HEK293 (cell line): Measurements from ENCODE around the gene STARD3.

Source experiments
- GFI1B ChIP-seq: fragments of 450-650 bp; formaldehyde crosslinking; IDR thresholded peaks from 2 replicates; pipeline ENCODE4 v1.5.1; 2016; ENCODE audit warnings: missing biosample characterization, missing genetic modification characterization
- GLIS1 ChIP-seq: fragments of 450-650 bp; formaldehyde crosslinking; IDR thresholded peaks from 2 replicates; pipeline ENCODE4 v1.5.1; 2016; ENCODE audit warnings: missing biosample characterization, missing genetic modification characterization
- HOXC10 ChIP-seq: sonication (generic); formaldehyde crosslinking; IDR thresholded peaks from 2 replicates; pipeline ENCODE4 v1.8.1; 2023; ENCODE audit warnings: mild to moderate bottlenecking, missing genetic modification reagents
- HOXD13 ChIP-seq: sonication (generic); formaldehyde crosslinking; IDR thresholded peaks from 2 replicates; pipeline ENCODE4 v1.8.0; 2022; ENCODE audit warnings: missing genetic modification reagents, borderline replicate concordance
- MYNN ChIP-seq: fragments of 450-650 bp; formaldehyde crosslinking; IDR thresholded peaks from 2 replicates; pipeline ENCODE4 v1.5.1; 2016; ENCODE audit warnings: missing biosample characterization, missing genetic modification characterization, borderline replicate concordance
- OSR2 ChIP-seq: fragments of 450-650 bp; formaldehyde crosslinking; IDR thresholded peaks from 2 replicates; pipeline ENCODE4 v1.5.1; 2016; ENCODE audit warnings: missing biosample characterization, missing genetic modification characterization
- PRDM10 ChIP-seq: fragments of 450-650 bp; formaldehyde crosslinking; IDR thresholded peaks from 2 replicates; pipeline ENCODE4 v1.5.1; 2016; ENCODE audit warnings: missing biosample characterization, missing genetic modification characterization
- SCRT1 ChIP-seq: fragments of 450-650 bp; formaldehyde crosslinking; IDR thresholded peaks from 2 replicates; pipeline ENCODE4 v1.5.1; 2016; ENCODE audit warnings: missing biosample characterization, missing genetic modification characterization, borderline replicate concordance
- SP2 ChIP-seq: fragments of 450-650 bp; formaldehyde crosslinking; IDR thresholded peaks from 2 replicates; pipeline ENCODE4 v1.5.1; 2016; ENCODE audit warnings: missing biosample characterization, missing genetic modification characterization
- TSHZ1 ChIP-seq: fragments of 450-650 bp; formaldehyde crosslinking; IDR thresholded peaks from 2 replicates; pipeline ENCODE4 v1.5.1; 2016; ENCODE audit warnings: missing biosample characterization, missing genetic modification characterization, borderline replicate concordance
- YY1 ChIP-seq: fragments of 450-650 bp; formaldehyde crosslinking; IDR thresholded peaks from 2 replicates; pipeline ENCODE4 v1.5.1; 2018; ENCODE audit warnings: missing biosample characterization, missing genetic modification characterization
- ZBTB21 ChIP-seq: fragments of 450-650 bp; formaldehyde crosslinking; IDR thresholded peaks from 2 replicates; pipeline ENCODE4 v1.5.1; 2017; ENCODE audit warnings: missing biosample characterization, missing genetic modification characterization
- ZNF132 ChIP-seq: fragments of 450-650 bp; formaldehyde crosslinking; IDR thresholded peaks from 2 replicates; pipeline ENCODE4 v1.5.1; 2017; ENCODE audit warnings: missing biosample characterization, missing genetic modification characterization, borderline replicate concordance
- ZNF175 ChIP-seq: fragments of 450-650 bp; formaldehyde crosslinking; IDR thresholded peaks from 2 replicates; pipeline ENCODE4 v1.5.1; 2016; ENCODE audit warnings: missing biosample characterization, missing genetic modification characterization
- ZNF19 ChIP-seq: fragments of 450-650 bp; formaldehyde crosslinking; IDR thresholded peaks from 2 replicates; pipeline ENCODE4; 2016; ENCODE audit warnings: missing biosample characterization, missing genetic modification characterization, low read depth
- ZNF239 ChIP-seq: fragments of 450-650 bp; formaldehyde crosslinking; IDR thresholded peaks from 2 replicates; pipeline ENCODE4 v1.5.1; 2016; ENCODE audit warnings: missing biosample characterization, missing genetic modification characterization
- ZNF24 ChIP-seq: fragments of 450-650 bp; formaldehyde crosslinking; IDR thresholded peaks from 2 replicates; pipeline ENCODE4 v1.5.1; 2016; ENCODE audit warnings: missing biosample characterization, missing genetic modification characterization
- ZNF311 ChIP-seq: fragments of 450-650 bp; formaldehyde crosslinking; IDR thresholded peaks from 2 replicates; pipeline ENCODE4 v1.5.1; 2017; ENCODE audit warnings: missing biosample characterization, missing genetic modification characterization, borderline replicate concordance
- ZNF324 ChIP-seq: fragments of 450-650 bp; formaldehyde crosslinking; IDR thresholded peaks from 2 replicates; pipeline ENCODE4 v1.5.1; 2016; ENCODE audit warnings: missing biosample characterization, missing genetic modification characterization
- ZNF335 ChIP-seq: fragments of 450-650 bp; formaldehyde crosslinking; conservative IDR thresholded peaks from 2 replicates; pipeline ENCODE4 v1.5.1; 2016; ENCODE audit warnings: missing biosample characterization, missing genetic modification characterization
- ZNF394 ChIP-seq: fragments of 450-650 bp; formaldehyde crosslinking; IDR thresholded peaks from 2 replicates; pipeline ENCODE4 v1.5.1; 2016; ENCODE audit warnings: missing biosample characterization, missing genetic modification characterization, mild to moderate bottlenecking, moderate library complexity, borderline replicate concordance
- ZNF624 ChIP-seq: fragments of 450-650 bp; formaldehyde crosslinking; IDR thresholded peaks from 2 replicates; pipeline ENCODE4 v1.5.1; 2017; ENCODE audit warnings: missing biosample characterization, missing genetic modification characterization
- ZNF843 ChIP-seq: fragments of 450-650 bp; formaldehyde crosslinking; IDR thresholded peaks from 2 replicates; pipeline ENCODE4 v1.5.1; 2016; ENCODE audit warnings: missing biosample characterization, missing genetic modification characterization
- TF ChIP-seq, protein P1 (sequence below): fragments of 450-650 bp; formaldehyde crosslinking; IDR thresholded peaks from 2 replicates; pipeline ENCODE4 v1.5.1; 2016; ENCODE audit warnings: missing biosample characterization, missing genetic modification characterization
- TF ChIP-seq, protein P2 (sequence below): fragments of 450-650 bp; formaldehyde crosslinking; IDR thresholded peaks from 2 replicates; pipeline ENCODE4 v1.5.1; 2016; ENCODE audit warnings: missing biosample characterization, missing genetic modification characterization
- TF ChIP-seq, protein P3 (sequence below): fragments of 450-650 bp; formaldehyde crosslinking; IDR thresholded peaks from 2 replicates; pipeline ENCODE4 v1.5.1; 2016; ENCODE audit warnings: missing biosample characterization, missing genetic modification characterization

STARD3 gene

GRCh38 chr17:39665642-39666224 lies 28.8 kb downstream of the STARD3 start (continued):
- peak; percentile 96 for TF ChIP-seq PRDM10 (tag by site-specific recombination)
- TF ChIP-seq SCRT1 (tag by site-specific recombination): no peak
- no peak for TF ChIP-seq ZNF324 (tag by site-specific recombination)
- TF ChIP-seq OSR2 (tag by site-specific recombination): no peak
- no peak for TF ChIP-seq TSHZ1 (tag by site-specific recombination)
- no peak for TF ChIP-seq HOXC10 (CRISPR knock-in tag)
- no peak for TF ChIP-seq YY1 (tag by site-specific recombination)
- no peak for TF ChIP-seq ZNF239 (tag by site-specific recombination)
- no peak for TF ChIP-seq ZNF19
- no peak for TF ChIP-seq HOXD13 (CRISPR knock-in tag)
- TF ChIP-seq MYNN (tag by site-specific recombination): no peak
- TF ChIP-seq ZNF624: no peak
- TF ChIP-seq ZNF335 (tag by site-specific recombination): peak; percentile 87
- TF ChIP-seq, protein P1, sequence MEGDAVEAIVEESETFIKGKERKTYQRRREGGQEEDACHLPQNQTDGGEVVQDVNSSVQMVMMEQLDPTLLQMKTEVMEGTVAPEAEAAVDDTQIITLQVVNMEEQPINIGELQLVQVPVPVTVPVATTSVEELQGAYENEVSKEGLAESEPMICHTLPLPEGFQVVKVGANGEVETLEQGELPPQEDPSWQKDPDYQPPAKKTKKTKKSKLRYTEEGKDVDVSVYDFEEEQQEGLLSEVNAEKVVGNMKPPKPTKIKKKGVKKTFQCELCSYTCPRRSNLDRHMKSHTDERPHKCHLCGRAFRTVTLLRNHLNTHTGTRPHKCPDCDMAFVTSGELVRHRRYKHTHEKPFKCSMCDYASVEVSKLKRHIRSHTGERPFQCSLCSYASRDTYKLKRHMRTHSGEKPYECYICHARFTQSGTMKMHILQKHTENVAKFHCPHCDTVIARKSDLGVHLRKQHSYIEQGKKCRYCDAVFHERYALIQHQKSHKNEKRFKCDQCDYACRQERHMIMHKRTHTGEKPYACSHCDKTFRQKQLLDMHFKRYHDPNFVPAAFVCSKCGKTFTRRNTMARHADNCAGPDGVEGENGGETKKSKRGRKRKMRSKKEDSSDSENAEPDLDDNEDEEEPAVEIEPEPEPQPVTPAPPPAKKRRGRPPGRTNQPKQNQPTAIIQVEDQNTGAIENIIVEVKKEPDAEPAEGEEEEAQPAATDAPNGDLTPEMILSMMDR (tag by site-specific recombination): peak; percentile 73
- TF ChIP-seq GFI1B (tag by site-specific recombination): no peak
- TF ChIP-seq, protein P2, sequence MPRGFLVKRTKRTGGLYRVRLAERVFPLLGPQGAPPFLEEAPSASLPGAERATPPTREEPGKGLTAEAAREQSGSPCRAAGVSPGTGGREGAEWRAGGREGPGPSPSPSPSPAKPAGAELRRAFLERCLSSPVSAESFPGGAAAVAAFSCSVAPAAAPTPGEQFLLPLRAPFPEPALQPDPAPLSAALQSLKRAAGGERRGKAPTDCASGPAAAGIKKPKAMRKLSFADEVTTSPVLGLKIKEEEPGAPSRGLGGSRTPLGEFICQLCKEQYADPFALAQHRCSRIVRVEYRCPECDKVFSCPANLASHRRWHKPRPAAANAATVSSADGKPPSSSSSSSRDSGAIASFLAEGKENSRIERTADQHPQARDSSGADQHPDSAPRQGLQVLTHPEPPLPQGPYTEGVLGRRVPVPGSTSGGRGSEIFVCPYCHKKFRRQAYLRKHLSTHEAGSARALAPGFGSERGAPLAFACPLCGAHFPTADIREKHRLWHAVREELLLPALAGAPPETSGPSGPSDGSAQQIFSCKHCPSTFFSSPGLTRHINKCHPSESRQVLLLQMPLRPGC: no peak
- TF ChIP-seq GLIS1 (tag by site-specific recombination): peak; percentile 99
- peak; percentile 57; the same call in 1 of the 2 replicates for TF ChIP-seq ZNF394
- no peak for TF ChIP-seq ZNF24 (tag by site-specific recombination)
- TF ChIP-seq ZNF843: no peak
- TF ChIP-seq ZBTB21: no peak
- no peak for TF ChIP-seq ZNF175 (tag by site-specific recombination)
- no peak for TF ChIP-seq ZNF132 (tag by site-specific recombination)
- TF ChIP-seq SP2 (tag by site-specific recombination): peak; percentile 50
- TF ChIP-seq, protein P3, sequence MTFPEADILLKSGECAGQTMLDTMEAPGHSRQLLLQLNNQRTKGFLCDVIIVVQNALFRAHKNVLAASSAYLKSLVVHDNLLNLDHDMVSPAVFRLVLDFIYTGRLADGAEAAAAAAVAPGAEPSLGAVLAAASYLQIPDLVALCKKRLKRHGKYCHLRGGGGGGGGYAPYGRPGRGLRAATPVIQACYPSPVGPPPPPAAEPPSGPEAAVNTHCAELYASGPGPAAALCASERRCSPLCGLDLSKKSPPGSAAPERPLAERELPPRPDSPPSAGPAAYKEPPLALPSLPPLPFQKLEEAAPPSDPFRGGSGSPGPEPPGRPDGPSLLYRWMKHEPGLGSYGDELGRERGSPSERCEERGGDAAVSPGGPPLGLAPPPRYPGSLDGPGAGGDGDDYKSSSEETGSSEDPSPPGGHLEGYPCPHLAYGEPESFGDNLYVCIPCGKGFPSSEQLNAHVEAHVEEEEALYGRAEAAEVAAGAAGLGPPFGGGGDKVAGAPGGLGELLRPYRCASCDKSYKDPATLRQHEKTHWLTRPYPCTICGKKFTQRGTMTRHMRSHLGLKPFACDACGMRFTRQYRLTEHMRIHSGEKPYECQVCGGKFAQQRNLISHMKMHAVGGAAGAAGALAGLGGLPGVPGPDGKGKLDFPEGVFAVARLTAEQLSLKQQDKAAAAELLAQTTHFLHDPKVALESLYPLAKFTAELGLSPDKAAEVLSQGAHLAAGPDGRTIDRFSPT (tag by site-specific recombination): peak; percentile 91
- no peak for TF ChIP-seq ZNF311
